Stomach (tissue), 4 donors: ENCODE measurements around the gene EPS8L2.

ENCODE experiments used
- CTCF ChIP-seq, 7 experiments: fragments of 450-650 bp in 4 of 7; fragments of 200-600 bp in 3 of 7; sonication (generic) in 3 of 7; IDR thresholded peaks; one replicate each; pipeline ENCODE4 v1.5.1; 2016 to 2019; ENCODE audit warnings: antibody characterized with exemption in 7 of 7, control low read depth in 2 of 7, mild to moderate bottlenecking in 1 of 7
- POLR2A ChIP-seq, 4 donors: fragments of 450-650 bp; IDR thresholded peaks; one replicate each; pipeline ENCODE4 v1.6.1; 2016; ENCODE audit warnings: antibody characterized with exemption in 4 of 4, control low read depth in 2 of 4, mild to moderate bottlenecking in 1 of 4, moderate library complexity in 1 of 4

GRCh38 chr11:721247-721740 lies 15.3 kb downstream of the EPS8L2 start:
- TF ChIP-seq CTCF (IDR thresholded peaks at IDR 0.05), result no peak
- no peak for TF ChIP-seq POLR2A (IDR thresholded peaks at IDR 0.05)
